Cortex of kidney (tissue), 1 donor: ENCODE results near the gene NFATC2IP.
"Not testable (repeated sequence)": the region's sequence is repeated elsewhere in the genome, so short reads cannot be mapped to it uniquely, and the experiment has no call there.

ENCODE experiments used
- DNase-seq: peaks from one replicate; lab custom pipeline; 2025; lab: John Stamatoyannopoulos, UW

NFATC2IP gene

GRCh38 chr16:28926284-28926683, 24.5 kb upstream of the NFATC2IP start:
- not testable (repeated sequence) for DNase-seq

GRCh38 chr16:28927815-28928214, 22.9 kb upstream of the NFATC2IP start:
- DNase-seq = no peak

- DNase-seq = no peak
Measured at GRCh38 chr16:28930203-28930602, 20.5 kb upstream of the NFATC2IP start.

GRCh38 chr16:28930652-28931051, 20.1 kb upstream of the NFATC2IP start:
- no peak for DNase-seq

GRCh38 chr16:28931801-28932225, 18.9 kb upstream of the NFATC2IP start, which contains the start of gene CD19:
TSS of gene CD19 (plus strand) at chr16:28931971. CDS start at chr16:28932001, 30 bp downstream.
- no peak for DNase-seq

- no peak for DNase-seq
Measured at GRCh38 chr16:28932339-28933141, 18.2 kb upstream of the NFATC2IP start.

- no peak for DNase-seq
Measured at GRCh38 chr16:28933171-28933570, 17.6 kb upstream of the NFATC2IP start.

GRCh38 chr16:28935346-28935745, 15.4 kb upstream of the NFATC2IP start:
- no peak for DNase-seq

GRCh38 chr16:28935924-28936783, 14.6 kb upstream of the NFATC2IP start:
- no peak for DNase-seq

- DNase-seq = no peak
Measured at GRCh38 chr16:28936784-28937155, 14.0 kb upstream of the NFATC2IP start.

- no peak for DNase-seq
Measured at GRCh38 chr16:28937222-28937876, 13.4 kb upstream of the NFATC2IP start.

GRCh38 chr16:28938721-28939120, 12.0 kb upstream of the NFATC2IP start:
- DNase-seq = no peak

- not testable (repeated sequence) for DNase-seq
Measured at GRCh38 chr16:28939825-28940224, 10.9 kb upstream of the NFATC2IP start.

- DNase-seq = no peak
Measured at GRCh38 chr16:28943281-28943680, 7.5 kb upstream of the NFATC2IP start.

GRCh38 chr16:28946681-28947080, 4.1 kb upstream of the NFATC2IP start:
- DNase-seq = no peak

- no peak for DNase-seq
Measured at GRCh38 chr16:28951410-28951943, 740 bp downstream of the NFATC2IP start.

GRCh38 chr16:28958216-28958615, 7.5 kb downstream of the NFATC2IP start:
- no peak for DNase-seq

- DNase-seq = no peak
Measured at GRCh38 chr16:28958836-28959235, 8.1 kb downstream of the NFATC2IP start.

- no peak for DNase-seq
Measured at GRCh38 chr16:28964072-28964471, 13.3 kb downstream of the NFATC2IP start.

GRCh38 chr16:28964496-28964895, 13.8 kb downstream of the NFATC2IP start:
- DNase-seq = no peak

- no peak for DNase-seq
Measured at GRCh38 chr16:28967156-28967555, 16.4 kb downstream of the NFATC2IP start.

- not testable (repeated sequence) for DNase-seq
Measured at GRCh38 chr16:28969696-28970095, 19.0 kb downstream of the NFATC2IP start.
